Raji (cell line): ENCODE results near the gene BRINP1.

ENCODE experiments used
- POLR2A ChIP-seq: IDR thresholded peaks from 2 replicates; pipeline ENCODE4 v1.6.1; 2011; ENCODE audit warnings: low read depth, low read length, control low read depth; ENCODE audit not compliant: insufficient read depth

BRINP1 gene

DNA sequence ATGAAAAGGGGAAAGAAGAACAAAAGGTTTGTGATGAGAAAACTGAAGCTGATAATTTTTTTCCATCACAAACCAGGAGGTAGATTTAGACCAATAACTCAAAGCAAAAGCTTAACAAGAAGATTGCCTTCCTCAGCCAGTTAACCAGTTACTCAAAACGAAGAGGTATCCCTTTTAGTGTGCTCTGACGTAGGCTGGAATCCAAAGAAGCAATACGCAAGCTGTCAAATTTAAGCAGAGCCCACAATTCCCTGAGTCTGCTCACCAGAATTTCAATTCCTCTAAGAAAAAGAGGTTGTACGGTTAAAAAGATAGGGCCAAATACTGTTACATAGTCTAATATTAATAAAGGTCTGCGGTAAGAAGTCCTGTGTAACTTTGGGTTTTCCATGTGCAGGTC is 61.8 kb downstream of the BRINP1 start:
- no peak for TF ChIP-seq POLR2A

DNA sequence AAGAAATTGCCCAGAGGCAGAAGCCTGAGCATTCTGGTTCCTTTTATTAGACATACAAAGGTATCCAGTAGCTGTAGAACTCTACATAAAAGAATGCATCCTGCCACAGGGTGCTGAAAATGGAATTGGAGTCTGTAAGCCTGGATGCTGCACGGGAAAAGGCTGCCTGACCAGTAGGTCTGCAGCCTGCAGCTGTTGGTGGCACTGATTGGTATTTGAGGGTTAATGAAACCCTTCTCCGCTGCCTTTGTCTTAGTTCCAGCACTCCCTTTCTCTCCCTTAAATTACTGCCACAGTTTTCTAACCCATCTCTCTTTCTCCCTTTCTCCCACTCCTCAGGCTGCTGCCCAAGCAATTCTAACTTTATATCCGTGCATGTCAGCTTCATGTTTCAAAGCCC is 64.7 kb downstream of the BRINP1 start:
- TF ChIP-seq POLR2A: no peak

DNA sequence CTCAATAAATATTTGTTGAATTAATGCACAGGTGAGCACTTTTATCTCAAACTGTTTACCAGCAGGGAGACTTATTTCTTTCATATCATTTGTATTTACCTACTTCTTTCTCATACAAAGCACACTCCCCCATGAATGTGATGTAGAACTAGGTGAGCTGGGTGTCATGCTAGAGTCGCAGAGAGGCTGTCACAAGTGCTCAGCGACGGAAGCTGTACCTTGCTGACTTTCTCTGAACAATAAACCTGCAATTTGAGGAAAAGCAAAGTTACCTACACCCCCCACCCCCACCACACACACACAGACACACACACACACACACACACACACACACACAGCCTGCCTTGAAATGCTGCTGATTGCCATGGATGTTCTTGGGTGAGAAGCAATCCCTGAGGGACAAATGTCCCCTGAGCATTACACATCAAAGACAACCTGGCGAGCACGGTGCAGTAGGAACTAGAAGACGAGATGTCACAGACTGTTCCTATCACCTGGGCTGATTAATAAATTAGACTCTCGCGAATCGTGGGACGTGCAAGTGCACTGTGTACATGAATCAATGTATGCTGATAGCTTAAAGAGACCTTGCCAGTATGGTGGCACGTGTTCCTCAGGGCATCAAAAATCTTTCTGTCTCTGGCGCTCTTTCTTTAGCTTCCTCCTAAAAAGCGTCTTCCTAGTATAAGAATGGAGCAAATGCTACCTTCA is 66.1 kb downstream of the BRINP1 start:
- no peak for TF ChIP-seq POLR2A

DNA sequence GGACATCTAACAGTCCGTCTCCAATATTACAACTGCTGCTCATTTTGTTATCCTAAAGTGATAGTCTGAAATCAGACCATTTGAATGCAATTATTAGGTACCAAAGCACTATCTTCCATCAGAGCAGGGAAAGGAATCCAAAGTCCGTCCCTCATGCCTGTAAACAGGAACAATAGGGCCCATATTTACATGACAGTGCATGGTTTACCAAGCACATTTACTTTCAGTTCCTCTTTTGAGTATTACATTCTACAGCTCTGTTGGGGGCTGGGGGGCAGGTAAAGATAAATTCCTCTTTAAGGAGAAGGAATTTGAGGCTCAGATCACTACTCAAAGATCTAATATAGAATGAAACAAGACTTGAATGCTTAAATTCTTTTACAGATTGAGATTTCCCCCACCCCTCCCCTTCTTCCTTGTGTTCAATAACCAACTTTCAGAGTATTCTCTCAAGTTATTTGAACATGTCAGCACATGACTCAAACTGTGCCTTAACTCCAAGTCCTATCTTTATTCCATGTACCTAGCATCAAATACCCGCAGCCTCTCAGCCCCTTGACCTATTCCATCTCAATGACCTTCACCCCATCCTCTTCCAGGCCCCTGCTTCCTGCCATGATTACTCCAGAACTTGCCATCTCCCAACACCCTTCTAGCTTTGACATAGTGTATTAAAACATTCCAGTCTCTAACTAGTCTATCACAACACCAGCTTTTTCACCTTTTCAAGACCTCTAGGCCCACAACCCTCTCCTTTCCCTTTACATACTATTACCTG is 71.0 kb downstream of the BRINP1 start:
- no peak for TF ChIP-seq POLR2A

DNA sequence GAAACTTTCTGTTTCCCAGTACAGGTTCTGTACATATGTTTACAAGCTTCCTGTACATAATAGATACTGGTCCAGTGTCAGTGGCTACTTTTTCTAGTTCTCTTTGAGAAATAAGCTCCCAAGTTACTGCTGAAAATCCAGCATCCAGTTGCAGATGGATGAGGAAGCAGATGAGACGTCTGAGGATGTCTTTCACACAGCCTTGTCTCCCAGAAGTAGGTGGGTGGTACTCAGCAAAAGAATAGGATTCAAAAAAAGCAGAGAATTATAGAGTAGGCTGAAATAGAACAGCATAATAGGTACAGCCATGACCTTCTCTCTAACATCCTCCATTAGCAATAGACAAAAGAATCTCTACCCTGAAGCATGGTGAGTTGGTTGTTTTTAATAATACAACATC is 77.7 kb downstream of the BRINP1 start:
- no peak for TF ChIP-seq POLR2A

DNA sequence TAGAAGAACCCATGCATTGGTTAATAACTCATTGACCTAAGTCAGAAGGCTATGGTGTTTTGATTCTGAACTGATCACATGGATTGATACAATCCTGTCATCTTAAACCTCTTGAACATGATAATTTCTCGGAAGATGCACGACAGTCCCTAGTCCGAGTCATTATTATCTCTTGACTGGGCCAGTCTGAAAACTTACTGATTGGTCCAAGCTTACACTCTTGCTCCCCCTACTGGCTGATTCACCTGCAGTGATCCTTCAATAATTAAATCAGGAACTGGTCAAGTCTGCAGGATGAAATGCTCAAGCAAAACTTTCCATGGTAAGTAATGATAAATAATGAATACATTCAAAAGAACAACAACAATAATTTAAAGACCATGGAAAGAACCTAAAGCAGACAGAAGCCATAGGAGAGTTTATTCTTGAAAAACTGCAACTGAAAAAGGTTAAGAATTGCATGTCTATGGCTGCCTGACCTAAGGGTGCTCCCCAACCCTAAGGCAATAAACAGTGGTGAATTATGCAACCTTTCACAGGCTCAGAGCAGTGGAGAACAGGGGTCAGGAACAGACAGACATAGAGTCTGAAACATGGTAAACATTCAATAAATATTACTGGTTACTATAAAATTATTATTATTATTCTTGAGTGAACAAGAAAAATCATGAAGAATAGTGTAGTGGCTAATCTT is 79.3 kb downstream of the BRINP1 start:
- TF ChIP-seq POLR2A: no peak

DNA sequence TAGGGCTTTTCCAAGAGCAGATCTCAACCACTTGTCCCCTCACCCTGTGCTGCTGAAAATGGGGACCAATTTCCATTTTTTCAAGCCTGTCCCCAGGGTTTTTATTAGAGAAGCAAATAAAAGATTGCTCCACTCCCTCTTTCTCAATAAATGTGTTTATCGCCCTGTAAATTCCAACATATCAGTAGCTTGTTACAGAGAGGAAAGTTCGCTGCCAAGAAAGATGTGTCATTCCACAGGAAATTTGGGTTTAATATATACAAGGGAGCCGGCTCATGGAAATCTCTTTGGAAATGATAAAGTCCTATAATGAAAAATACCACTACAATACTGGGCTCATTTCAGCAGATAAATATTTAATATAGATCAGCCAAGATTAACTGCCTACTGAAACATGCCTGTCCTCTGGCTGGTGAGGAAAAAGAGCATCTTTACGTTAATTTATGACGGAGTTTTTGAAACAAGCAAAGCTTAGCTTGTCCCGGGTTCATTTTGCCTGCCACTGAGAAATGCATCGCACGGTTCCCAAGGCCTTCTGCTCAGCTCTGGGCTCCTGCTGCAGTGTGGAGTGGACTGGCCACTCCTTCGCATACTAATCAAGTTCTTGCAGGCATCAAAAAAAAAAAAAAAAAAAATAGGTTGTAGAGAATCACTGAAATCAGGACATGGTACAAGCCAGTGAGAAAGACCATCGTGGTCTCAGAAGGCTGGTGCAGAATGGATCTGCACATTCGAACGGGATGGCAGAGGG is 84.5 kb downstream of the BRINP1 start:
- no peak for TF ChIP-seq POLR2A

DNA sequence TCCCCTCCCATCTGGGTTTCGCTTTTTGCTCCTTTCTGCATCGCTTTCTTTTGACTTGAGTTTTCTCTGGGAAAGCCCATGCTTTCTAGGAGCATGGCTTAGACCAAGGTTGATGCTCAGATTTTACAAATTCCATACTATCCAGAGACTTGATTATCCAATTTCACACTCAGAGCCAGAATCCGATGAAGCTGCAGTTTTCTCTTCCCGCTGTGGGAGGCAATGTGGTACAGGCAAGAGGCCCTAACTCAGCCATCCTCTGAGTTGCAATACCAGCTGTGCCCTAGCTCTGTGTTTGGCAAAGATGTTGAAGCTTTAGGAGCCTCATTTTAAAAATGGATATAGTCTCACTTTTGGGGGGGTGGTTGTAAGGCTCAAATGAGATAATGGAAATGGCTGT is 85.1 kb downstream of the BRINP1 start:
- no peak for TF ChIP-seq POLR2A

DNA sequence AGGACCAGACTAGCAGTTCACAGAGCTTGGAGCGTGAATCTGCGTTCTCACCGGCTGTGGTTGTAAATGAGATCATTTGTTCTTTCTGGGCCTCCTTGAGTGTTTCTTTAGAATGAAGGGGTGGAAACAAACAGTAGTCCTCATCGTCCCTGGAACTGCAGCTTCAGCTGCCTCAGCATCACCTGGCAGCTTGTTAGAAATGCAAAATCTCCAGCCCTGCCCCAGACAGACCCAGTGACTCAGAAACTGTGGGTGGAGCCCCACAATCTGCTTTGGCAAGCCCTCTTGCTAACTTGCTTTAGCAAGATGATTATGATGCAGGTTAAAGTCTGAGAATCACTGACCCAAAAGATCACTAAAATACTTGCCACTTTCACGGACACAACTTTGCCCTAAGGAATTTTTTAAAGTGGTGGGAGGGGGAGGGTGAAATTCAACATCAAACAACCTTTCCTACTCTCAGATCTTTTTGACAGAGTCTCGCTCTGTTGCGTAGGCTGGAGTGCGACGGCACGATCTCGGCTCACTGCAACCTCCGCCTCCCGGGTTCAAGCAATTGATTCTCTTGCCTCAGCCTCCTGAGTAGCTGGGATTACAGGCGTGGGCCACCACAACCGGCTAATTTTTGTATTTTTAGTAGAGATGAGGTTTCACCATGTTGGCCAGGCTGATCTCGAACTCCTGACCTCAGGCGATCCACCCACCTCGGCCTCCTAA is 86.0 kb downstream of the BRINP1 start:
- TF ChIP-seq POLR2A: no peak

DNA sequence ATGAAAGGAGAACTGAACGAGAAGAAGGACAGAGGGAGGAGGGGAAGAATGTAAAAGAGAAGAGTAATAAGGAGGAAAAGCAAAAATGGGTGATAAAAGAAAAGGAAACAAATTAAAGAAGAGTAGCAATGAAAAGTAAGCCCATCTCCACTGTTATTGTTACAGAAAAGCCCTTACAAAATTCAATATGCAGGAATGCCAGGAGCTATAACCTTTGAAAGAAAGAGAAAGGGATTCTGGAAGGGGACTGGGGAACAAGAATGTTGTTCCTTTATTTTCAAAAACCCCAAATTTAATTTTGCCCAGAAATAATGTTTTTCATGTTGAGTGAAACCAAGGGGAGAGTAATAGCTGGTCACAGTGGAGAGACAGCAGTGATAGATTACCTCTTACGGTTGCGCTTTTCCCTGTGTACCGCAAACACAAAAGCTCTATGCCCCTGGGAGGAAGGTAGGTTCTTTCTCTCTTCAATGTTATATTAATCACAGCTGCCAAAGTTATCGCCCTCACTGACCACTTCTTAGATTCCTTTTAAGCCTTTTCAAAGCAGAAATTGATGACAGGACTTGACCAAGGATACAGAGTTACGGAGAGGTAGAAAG is 86.7 kb downstream of the BRINP1 start:
- TF ChIP-seq POLR2A: no peak

DNA sequence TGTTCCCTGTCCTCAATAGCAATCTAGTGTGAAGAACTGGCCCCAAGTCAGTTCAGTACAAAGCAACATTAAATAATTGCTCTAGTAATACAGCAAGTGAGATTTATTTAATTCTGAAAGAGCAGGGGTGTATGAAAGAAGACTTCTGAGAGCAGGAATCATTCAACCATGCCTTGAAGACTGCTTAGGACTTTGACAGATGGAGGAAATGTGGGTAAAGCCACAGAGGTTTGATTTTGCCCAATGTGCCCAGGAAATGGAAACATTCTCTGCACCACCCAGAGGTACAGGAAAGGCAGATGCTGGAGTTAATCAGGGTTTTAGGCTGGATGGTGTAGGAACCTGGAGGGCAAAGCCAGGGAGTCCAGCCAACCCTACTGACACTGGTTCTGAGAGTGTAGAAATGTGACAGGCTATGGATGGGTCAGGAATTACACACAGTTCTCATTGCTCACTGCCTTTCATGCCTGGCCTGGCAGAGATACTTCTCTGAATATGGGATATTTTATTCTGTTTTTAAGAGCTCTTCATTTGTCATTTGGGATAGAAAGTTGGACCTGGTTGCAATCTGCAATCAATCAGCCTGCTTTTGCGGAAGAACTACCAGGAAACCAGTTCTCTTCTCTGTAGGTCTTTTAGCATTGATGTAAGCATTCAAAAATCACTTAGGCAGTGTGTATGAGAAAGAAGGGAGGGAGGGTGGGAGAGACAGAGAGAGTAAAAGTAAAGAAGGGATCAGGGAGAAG is 88.3 kb downstream of the BRINP1 start:
- no peak for TF ChIP-seq POLR2A

DNA sequence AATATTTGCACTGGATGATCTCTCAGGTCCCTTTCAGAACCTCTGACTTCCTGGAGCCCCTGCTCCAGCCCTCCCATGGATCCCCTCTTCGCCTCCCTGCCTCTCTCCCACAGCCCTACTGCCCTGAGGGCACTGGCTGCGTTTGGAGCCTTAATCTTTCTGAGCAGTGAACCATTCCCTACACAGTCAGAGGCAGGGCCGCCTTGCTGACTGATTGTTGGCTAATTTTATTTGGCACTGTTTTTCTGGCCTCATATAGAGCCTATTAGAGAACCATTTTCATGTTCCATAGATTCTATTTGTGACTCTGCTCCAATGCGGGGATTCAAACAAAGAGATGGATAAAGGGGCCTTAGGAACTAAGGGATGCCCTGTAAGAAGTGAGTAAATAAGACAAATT is 91.1 kb downstream of the BRINP1 start:
- TF ChIP-seq POLR2A: no peak

DNA sequence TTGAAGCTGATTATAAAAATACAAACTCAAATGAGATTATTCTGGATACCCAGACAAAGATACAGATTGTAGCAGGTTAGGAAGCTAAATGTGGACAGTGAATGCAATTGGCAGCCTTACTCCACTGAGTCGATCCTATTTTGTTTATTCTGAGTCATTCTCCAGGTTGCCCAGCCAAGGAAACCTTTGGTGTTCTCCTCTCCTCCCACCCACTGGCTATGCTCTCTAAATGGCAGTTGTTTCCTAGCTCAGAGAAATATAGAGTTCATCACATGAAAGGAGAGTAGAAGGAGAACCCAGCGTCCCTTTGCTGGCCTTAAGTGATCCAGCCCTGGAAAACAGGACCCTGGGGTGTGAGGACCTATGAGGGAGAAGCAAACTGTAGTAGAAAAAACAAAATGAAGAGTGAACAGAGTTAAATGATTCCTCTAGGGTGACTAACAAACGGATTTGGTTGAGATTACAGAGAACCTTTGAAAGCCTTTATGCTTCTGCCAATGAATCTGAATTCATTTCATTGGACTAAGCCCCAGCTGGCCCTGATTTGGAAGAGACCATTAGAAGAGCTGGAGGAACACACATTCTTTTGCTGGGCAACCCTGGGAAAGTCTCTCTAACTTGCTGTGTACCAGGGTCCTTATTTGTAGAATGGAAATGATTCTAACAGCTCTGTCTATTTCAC is 95.1 kb downstream of the BRINP1 start:
- TF ChIP-seq POLR2A: no peak
